Osteoblast (primary cell): Measurements from ENCODE around the gene CAP2. TPM values are rescaled to one million over a fixed set of nuclear protein-coding genes. Genes with fewer than 3 reads are reported as not detected.
"Not testable (repeated sequence)": the region's sequence is repeated elsewhere in the genome, so short reads cannot be mapped to it uniquely, and the experiment has no call there.

ENCODE experiments used
- DNase-seq: peaks from one replicate; pipeline ENCODE4 v3.0.0; 2011; ENCODE audit warnings: low spot score, mixed read lengths; ENCODE audit not compliant: insufficient read length; ENCODE audit errors: missing footprints
- H2AFZ ChIP-seq: 2 replicates; pipeline ENCODE4 v1.6.0; 2011; ENCODE audit warnings: mild to moderate bottlenecking, low read length
- H3K27ac ChIP-seq: 2 replicates; pipeline ENCODE4 v1.5.1; 2011; ENCODE audit warnings: mild to moderate bottlenecking, low read depth, low read length, moderate library complexity
- H3K27me3 ChIP-seq: 2 replicates; pipeline ENCODE4 v1.6.0; 2012; ENCODE audit warnings: mild to moderate bottlenecking, control low read depth, inconsistent platforms, low read length, moderate library complexity; ENCODE audit not compliant: insufficient read depth
- H3K36me3 ChIP-seq: 2 replicates; pipeline ENCODE4 v1.5.1; 2011; ENCODE audit warnings: mild to moderate bottlenecking, low read length, control low read depth, moderate library complexity; ENCODE audit not compliant: insufficient read depth
- H3K4me1 ChIP-seq: 2 replicates; pipeline ENCODE4 v1.5.1; 2011; ENCODE audit warnings: mild to moderate bottlenecking, low read length, control low read depth, moderate library complexity; ENCODE audit not compliant: insufficient read depth
- H3K4me2 ChIP-seq: 2 replicates; pipeline ENCODE4 v1.6.0; 2011; ENCODE audit warnings: mild to moderate bottlenecking, low read length; ENCODE audit not compliant: insufficient read depth
- H3K4me3 ChIP-seq: fragments of 200-600 bp; sonication (generic); 3 replicates; pipeline ENCODE4 v1.5.1; 2012; ENCODE audit warnings: mild to moderate bottlenecking, low read length, inconsistent platforms; ENCODE audit not compliant: insufficient read depth
- H3K79me2 ChIP-seq: 2 replicates; pipeline ENCODE4 v1.6.0; 2012; ENCODE audit warnings: mild to moderate bottlenecking, low read length, control low read depth, inconsistent platforms; ENCODE audit not compliant: insufficient read depth
- H3K9me3 ChIP-seq: 2 replicates; pipeline ENCODE4 v1.5.1; 2011; ENCODE audit warnings: low read depth, low read length, control low read depth
- H4K20me1 ChIP-seq: 2 replicates; pipeline ENCODE4 v1.6.0; 2012; ENCODE audit warnings: mild to moderate bottlenecking, low read length, control low read depth; ENCODE audit not compliant: insufficient read depth
- CTCF ChIP-seq: IDR thresholded peaks from 2 replicates; pipeline ENCODE4 v1.5.1; 2011; ENCODE audit warnings: mild to moderate bottlenecking, low read depth, low read length, moderate library complexity; ENCODE audit errors: extremely low read depth
- total RNA-seq: library from RNA; depleted of rRNA; stranded (reverse); fragments of >200 nt; gene quantifications from 2 replicates; pipeline ENCODE4 v1.2.3, GENCODE V29; 2012

CAP2 gene
- total RNA-seq, 1 donor: 12.3 TPM

DNA sequence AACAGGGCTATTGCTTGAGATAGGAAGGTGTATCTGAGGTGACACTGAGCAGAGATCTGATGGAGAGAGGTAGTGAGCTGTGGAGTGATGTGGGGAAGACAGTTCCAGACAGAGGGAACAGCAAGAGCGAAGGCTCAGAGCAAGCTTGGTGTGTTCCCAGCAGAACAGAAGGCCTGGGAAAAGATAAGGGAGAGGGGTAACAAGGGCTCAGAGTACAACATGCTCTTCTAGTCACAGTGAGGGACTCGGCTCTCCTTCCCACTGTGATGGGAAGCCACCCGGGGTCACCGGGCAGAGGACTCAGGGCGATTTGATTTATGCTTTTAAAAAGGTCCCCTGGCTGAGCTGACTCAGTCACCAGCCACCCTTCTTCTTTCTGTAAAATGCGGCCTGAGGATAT, 33.7 kb downstream of the CAP2 start:
- peaks cover 3% of the 10 kb centered on the region for H3K36me3 ChIP-seq
- H2AFZ ChIP-seq: no peak overlapping the region
- H3K4me2 ChIP-seq: no peak overlapping the region
- H4K20me1 ChIP-seq: no peaks in the 10 kb centered on the region
- TF ChIP-seq CTCF: no peak
- H3K79me2 ChIP-seq: no peaks in the 10 kb centered on the region
- peaks cover 7% of the 10 kb centered on the region for H3K4me1 ChIP-seq
- DNase-seq: no peak
- no peak overlapping the region for H3K27ac ChIP-seq
- H3K27me3 ChIP-seq: no peaks in the 10 kb centered on the region
- H3K4me3 ChIP-seq: no peak overlapping the region
- H3K9me3 ChIP-seq: no peaks in the 10 kb centered on the region

- H3K9me3 ChIP-seq: no peaks in the 10 kb centered on the region
- no peaks in the 10 kb centered on the region for H3K27me3 ChIP-seq
- H3K4me2 ChIP-seq: no peak overlapping the region
- no peak overlapping the region for H3K27ac ChIP-seq
- no peak for DNase-seq
- H2AFZ ChIP-seq: no peak overlapping the region
- H3K79me2 ChIP-seq: no peaks in the 10 kb centered on the region
- TF ChIP-seq CTCF: no peak
- peaks cover 3% of the 10 kb centered on the region for H3K36me3 ChIP-seq
- H3K4me1 ChIP-seq: peaks cover 10% of the 10 kb centered on the region
- no peak overlapping the region for H3K4me3 ChIP-seq
- no peaks in the 10 kb centered on the region for H4K20me1 ChIP-seq
Measured at GRCh38 chr6:17427617-17428016, 34.2 kb downstream of the CAP2 start.

GRCh38 chr6:17428595-17429120, 35.3 kb downstream of the CAP2 start:
- not testable (repeated sequence) for H3K4me3 ChIP-seq, H2AFZ ChIP-seq, H3K27ac ChIP-seq, H3K36me3 ChIP-seq, H3K4me2 ChIP-seq, H4K20me1 ChIP-seq, H3K27me3 ChIP-seq, H3K9me3 ChIP-seq, H3K79me2 ChIP-seq, DNase-seq
- peaks cover 10% of the 10 kb centered on the region for H3K4me1 ChIP-seq

GRCh38 chr6:17429383-17430061, 36.1 kb downstream of the CAP2 start:
- Histone ChIP-seq H3K4me2 (no peak overlapping the region), H3K79me2 (no peaks in the 10 kb centered on the region)

More at GRCh38 chr6:17429383-17430061, 36.1 kb downstream of the CAP2 start:
- Histone ChIP-seq H3K9me3 (no peaks in the 10 kb centered on the region), H4K20me1 (no peaks in the 10 kb centered on the region), H3K36me3 (peaks cover 3% of the 10 kb centered on the region), H2AFZ (no peak overlapping the region), H3K4me3 (no peak overlapping the region), H3K4me1 (peaks cover 10% of the 10 kb centered on the region), H3K27me3 (no peaks in the 10 kb centered on the region), H3K27ac (no peak overlapping the region)
- peak; percentile 63 for DNase-seq
- TF ChIP-seq CTCF: no peak
